ENCODE data around the gene ARAP2.

The ARAP2 gene

DNA sequence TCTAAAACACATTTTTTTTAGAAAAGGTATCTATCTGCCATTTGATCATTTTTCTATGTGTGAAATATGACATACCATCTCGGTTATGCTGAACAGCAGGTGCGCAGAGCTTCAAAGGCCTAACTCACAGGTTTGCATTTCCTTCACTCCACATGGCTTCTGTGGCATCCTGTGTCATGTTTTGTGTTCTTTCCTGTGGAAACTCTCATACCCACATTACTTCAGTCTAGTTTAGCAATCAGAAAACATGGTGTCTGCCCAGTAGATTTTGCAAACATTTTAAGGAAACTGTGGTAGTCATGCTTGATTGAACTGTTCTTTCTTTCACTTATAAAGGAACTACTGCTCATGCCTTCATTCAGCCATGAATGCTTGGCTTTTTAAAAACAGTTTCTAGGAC, 11.3 kb upstream of the ARAP2 start:
- DNase-seq = no peak

DNA sequence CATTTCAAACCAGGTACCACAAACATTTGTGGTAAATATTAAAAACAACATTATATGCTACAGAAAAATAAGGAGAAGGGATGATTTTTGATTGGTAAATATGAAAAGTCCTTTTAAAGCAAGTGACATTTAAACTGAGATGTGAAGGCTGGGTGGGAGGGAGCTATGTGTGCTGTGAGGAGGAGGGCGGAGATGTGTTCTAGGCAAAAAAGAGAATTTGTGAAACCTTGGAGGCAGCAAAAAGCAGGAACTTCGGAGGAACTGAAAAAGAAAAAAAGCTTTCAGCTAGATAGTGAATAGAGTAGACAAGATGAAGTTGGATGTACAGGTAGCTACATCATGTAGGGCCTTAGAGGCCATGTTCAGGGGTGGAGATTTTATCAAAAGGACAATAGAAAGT, 10.1 kb upstream of the ARAP2 start:
- no peak for DNase-seq

DNA sequence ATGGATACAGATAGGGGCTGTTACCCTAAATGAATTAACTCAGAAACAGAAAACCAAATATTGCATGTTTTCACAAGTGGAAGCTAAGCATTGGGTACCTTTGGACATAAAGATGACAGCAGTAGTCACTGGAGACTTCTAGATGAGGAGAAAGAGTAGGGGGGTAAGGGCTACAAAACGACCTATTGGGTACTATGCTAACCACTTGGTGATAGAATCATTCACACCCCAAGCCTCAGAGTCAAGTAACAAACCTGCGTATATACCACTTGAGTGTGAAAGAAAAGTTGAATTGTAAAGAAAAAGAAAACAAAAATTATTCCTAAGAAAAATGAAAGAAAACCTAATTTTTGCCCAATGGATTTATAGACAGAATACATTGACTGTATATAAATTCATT, 7.7 kb upstream of the ARAP2 start:
- DNase-seq = no peak

DNA sequence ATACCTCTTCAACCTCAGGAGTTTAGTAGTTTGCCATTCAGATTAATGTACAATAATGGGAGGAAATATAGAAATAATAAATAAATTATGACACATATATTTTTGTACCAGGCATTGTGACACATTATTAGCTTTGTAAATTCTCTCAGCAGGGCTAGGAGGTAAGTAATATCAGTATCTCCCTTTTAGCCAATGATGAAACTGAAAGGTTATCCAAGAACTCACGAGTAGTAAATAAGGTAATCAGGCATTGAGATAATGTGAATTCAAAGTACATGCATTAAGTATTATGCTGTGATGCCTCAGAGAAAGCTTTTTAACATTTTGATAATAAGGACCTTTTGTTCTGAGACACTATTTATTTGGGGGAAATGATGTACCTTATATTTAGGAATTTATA, 5.3 kb upstream of the ARAP2 start:
- no peak for DNase-seq

DNA sequence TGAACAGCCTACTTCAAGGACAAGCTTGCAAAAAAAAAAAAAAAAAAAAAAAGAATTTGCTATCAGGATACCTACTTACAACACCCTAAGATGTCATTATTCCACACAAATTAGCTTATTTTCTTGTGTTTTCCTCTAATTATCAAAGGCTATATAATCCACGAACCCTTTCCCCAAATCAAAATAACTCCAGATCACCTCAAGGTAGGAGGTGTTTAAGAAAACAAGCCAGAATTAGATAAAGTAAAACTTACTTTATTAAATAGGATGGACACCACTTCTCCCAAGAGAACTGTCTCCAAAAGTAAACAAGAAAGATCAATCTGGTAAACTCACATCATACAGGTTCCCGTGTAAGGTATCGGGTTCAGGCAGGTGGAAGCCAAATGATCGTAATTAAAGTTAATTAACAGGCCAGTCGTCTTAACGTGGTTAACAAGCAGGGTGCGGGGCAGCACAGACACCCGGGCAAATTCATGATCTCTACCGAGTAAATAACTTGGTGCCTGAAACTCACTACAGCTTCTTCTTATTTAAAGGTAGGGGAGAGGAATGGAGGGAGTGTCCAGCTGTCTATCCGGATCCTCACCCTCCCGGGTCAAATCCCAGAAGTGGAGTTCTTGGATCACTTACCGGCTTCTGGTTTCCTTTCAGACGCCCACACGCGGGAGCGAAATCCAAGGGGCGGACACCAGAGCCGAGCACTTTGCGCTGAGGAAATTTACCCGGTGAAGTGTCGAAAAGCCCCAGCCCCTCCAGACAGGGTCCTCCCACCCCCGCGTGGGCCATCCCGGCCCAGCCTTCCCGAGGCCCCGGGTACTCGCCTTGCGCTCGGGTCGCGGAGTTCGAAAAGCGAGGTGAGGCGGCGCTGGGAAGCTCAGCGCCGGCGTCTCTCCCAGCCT, 708 bp downstream of the ARAP2 start:
- no peak for DNase-seq

DNA sequence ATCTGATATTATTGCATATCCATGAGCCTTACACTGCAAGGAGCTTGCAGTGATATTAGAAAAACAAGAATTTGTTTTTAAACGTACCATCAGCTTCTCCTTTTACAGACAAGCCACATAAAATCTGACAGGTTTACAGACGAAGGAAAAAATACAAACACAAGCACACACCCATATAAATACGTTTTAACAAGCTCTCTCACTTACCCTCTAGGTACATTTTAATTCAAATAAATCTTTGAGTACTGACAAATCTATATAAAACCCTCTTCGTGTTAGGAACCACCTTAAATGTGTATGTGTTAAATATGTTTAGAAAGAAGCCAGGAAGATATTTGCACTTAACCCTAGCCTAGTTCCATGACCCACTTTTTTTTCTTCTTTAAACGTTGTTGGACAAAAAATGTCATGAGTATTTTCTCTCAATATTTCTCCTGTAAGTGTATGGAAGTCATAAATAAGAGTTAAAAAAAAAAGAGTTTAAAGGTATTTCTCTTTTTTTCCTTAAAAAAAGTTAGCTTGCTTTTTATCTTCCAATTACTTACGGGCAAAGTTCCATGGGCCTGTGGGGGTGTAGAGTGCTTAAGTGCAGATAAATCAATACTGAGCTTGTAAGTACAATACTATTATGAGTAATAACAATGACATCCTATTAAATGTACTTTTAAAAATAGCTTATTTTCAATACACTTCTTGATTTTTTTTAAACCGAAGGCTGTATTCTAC, 1.5 kb downstream of the ARAP2 start:
- no peak for DNase-seq

DNA sequence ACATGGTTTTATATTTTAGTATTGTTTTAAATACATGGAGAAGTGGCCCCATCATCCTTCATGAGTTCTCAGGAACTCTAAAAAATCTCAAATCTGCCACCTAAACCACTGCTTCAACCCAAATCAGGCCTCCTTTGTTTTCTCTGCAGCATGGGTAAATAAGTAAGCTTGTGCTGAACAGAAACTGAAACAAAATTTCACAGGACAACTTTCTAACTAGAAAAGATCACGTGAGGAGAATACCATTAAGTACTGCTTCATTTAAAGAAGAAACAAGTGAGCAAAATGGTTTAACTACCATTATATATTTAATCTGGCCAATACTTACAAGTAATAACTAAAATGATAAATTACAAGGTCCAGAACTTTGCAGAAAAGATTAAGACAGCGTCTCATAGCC, 2.5 kb downstream of the ARAP2 start:
- no peak for DNase-seq

DNA sequence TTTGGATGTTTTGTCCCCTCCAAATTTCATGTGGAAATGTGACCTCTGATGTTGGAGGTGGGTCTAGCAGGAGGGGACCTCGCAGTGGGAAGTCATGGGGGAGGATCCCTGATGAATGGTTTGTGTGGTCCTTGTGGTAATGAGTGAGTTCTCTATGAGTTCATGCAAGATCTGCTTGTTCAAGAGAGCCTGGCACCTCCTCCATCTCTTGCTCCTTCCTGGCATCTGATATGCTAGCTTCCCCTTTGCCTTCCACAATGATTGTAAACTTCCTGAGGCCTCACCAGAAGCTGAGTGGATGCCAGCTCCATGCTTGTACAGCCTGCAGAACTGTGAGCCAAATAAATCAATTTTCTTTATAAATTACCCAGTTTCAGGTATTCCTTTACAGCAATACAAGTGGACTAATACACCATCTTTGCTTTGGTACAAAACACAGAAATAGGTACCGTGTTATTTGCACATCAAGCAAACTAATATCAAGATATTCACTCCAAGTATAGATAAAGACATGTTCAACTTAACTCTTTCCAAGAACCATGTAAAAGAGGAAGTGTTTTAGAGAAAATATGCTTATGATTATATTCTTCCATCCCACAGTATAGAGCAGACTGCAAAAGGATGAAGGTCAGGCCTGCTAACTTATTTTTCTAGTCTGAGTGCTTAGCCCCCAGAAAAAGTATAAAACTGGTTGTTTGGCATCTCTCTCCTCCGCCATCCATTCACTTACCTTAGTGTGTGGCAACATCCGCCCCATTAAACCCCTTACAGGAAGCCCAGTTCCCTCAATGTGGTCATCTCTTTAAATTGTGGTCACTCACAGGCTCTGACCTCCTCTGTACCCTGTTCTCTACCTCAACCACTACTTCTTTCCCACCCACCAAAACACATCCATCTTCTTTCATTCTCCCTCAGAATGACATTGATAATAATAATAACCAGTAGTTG, 6.7 kb downstream of the ARAP2 start:
- DNase-seq = no peak

DNA sequence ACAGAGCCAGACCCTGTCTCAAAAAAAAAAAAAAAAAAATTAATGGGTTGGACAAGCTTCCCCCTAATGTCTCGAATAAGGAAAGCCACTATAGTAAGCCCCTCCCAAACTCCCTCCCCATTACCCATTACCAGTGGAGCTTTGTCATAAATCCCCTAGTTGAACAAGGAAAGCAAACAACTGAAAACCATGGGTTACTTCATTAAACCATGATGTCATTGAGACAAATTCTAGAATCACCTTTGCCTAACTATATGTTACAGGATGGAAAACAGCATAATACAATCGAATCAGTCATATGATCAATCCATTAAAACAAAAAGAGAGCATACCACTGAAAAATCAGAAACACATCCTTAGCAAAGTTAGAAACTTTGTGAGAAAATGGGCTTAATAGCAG, 8.2 kb downstream of the ARAP2 start:
- DNase-seq = no peak

DNA sequence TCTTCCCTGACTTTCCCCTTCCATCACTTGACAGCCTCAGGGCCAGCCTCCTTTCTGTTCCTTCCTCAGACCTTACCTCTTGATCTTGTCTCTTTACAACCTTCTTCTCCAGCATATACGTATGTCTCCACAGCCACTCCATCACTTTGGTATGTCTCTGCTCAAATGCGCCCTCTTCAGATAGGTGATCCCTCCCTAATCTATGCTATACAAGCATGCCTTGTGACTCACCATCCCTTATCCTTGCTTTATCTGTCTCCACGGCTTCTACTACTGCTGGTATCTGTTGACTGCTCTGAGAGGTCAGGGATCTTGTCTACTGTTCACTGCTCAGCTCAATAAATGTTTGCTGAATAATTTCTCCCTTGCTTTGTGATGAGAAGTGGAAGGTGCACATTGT, 9.0 kb downstream of the ARAP2 start:
- no peak for DNase-seq

DNA sequence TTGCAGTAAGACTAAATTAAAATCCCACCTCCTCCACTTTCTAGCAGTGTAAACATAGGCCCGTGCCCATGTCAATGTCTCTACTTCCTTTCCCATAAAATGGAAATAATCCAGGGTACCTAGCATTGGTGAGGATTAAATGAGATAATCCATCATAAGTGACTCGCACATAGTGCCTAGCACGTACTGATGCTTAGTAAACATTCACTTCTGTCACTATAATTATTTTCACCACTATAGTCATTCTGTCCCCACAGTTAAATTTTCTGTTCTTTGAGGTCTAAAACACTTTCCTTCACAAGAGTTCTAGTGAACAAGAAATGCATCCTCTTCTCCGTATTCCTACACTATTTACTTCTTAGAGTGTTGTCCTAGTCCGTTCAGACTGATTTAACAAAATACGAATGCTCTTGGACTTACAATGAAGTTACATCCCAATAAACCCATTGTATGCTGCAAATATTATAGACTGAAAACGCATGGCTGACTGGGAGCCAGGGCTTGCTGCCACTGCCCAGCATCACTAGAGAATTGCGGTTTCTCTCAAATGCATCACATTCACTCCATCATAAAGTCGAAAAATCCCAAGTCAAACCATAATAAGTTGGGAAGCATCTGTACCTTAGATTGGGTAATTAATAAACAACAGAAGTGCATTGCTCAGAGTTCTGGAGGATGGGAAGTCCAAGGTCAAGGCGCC, 10.6 kb downstream of the ARAP2 start:
- no peak for DNase-seq

DNA sequence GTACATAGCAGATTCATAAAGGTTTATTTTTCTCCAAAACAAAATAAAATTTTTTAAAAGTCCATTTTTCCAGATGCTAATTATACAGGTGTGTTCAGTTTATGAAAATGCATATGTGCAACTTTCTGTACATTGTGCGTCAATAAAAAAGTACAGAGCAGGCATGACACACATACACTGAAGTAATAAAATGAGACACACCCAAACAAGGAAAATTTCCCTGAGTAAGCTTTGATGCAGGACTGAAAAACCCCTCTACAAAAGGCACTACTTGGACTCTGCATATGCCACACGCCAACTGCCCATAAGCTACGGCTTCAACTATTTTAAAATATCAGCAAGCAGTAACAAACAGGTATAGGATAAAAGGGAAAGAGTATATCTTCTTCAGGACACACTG, 13.8 kb downstream of the ARAP2 start:
- DNase-seq = no peak

DNA sequence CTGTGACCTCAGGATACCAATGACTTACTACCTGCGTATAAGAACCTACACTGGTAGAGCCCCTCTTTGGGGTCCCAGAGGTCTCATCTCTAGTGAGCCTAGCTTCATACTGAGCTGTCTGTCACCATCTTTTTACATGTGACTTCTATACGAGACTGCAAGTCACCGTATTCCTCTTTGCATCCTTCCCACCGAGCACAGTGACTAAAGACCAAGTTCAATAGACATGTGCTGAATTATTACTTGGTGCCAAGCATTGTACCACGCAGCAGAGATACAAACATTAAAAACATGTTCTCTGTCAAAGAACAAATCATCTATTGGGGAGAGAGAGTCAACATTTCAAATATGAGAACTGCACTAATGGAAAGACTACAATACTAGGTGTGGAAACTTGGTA, 16.4 kb downstream of the ARAP2 start:
- DNase-seq = no peak

DNA sequence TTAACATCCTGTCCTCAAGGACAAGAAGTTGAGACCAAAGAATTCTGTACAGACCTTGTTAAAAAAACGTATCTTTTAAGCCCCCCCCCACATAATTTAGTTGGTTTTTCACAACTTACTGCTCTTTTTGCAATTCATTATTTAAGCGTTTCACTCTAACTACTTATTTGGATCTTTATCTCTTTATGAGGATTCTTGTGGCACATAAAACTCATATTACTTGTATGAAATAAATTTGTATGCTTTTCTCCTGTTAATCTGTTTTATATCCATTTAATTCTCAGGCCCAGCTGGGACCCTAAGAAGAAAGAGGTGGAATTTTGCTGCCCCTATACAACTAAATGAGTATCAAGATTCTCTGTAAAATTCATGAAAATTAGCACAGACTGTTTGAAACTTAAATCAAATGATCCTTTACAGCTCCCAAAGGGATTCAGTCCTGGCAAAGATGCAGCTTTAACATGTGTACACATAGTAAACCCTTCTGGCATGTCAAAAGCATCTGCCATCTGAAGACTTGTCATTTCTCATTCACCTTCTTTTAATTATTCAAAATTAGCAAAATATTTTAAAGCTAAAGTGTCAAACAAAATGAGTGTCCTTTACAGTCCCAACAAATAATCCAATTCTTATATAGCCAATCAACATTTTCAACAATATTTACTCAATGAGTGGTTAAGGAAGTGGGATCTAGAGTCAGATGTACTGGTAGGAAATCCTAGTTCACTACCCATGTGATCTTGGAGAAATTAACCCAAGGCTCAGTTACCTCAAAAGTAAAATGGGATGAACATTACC, 17.7 kb downstream of the ARAP2 start:
- no peak for DNase-seq

DNA sequence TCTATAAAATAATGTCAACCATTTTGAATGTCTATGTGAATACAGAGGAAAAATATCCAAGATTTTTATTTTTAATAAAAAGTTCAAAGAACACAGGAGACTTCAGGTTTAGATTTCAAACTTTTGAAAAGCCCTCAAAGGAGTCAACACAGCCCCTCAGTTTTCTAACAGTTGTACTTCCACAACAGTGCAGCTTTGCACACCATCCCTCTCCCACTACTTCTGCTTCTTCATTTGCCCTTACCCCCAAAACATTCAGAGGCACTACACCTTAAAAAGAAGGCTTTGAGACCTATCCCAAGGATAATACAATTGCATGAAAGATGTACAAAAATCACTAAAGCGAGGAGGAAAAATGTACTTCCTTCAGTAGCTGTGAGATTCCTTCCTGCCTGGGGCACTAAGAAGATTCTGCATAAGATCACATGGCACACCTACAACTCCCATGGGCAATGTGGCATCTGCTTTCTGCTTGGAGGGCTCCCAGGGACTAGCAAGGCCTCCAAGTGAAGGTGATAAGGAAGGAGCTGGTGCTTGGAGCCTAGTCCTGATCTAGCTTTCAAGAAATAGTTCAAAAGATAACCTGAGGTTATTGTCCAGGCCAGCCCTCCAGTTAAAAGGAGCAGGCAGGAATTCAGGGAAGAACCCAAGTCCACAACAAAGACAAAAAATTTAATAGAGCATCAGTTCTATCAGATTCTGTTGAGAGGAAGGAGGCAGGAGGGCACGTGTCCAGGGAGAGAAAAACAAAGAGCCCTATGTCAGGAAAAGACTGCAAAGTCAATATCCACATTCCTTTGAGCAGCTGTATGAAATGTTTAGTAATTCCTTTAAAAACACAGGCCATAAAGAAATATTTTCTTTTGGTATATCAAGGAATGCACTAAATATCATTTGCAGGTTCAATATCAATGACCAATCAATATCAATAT, 19.1 kb downstream of the ARAP2 start:
- no peak for DNase-seq

DNA sequence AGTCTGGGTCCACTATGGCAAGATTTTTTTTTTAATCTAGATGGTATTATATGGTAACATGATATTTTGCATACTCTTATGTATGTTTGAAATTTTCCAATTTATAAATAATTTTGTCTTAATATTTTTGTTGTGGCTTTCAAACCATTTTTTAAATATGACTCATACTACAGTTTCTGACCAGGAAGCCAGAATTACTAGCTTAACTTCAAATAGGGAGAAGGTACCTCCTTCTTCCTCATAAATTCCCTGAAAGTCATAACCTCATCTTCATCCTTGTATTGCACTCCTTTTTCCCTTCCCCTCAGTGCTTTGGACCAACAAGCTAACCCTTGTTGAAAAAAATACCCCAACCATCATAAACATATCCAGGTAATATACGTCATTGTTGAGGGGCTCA, 21.6 kb downstream of the ARAP2 start:
- no peak for DNase-seq

DNA sequence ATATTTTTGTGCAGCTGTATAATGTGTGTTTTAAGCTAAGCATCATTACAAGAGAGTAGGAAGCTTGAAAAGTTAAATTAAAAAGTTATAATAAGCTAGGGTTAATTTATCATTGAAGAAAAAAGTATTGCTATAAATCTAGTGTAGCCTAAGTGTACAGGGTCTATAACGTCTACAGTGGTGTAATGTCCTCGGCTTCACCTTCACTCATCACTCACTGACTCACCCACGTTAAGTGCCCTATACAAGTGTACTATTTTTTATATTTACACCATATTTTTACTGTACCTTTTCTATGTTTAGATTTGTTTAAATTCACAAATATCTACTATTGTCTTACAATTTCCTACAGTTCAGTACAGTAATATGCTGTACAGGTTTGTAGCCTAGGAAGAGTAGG, 23.5 kb downstream of the ARAP2 start:
- no peak for DNase-seq

DNA sequence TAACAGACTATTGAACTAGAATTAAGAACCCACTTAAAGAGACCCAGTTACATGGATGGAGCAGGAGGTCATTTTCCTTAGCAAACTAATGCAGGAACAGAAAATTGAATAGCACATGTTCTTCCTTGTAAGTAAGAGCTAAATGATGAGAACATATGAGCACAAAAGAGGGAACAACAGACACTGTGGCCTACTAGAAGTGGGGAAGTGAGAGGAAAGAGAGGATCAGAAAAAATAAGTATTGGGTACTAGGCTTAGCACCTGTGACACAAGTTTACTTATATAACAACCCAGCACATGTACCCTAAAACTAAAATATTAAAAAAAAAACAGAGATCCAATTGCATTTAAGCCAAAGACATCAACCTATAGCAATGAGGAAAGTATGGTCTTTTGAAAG, 26.2 kb downstream of the ARAP2 start:
- DNase-seq = no peak

DNA sequence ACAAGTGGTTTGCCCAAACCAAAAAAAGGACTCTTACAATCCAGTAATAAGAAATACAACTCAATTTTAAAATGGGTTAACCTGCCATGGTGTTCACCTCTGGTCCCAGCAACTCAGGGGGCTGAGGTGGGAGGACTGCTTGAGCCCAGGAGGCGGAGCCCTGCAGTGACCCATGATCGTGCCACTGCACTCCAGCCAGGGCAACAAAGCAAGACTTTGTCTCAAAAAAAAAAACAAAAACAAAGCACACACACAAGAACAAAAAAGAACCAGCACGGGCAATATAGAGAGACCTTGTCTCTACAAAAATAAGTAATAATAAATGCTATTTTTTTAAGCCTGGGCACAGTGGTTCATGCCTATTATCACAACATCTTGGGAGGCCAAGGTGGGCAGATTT, 28.7 kb downstream of the ARAP2 start:
- no peak for DNase-seq

DNA sequence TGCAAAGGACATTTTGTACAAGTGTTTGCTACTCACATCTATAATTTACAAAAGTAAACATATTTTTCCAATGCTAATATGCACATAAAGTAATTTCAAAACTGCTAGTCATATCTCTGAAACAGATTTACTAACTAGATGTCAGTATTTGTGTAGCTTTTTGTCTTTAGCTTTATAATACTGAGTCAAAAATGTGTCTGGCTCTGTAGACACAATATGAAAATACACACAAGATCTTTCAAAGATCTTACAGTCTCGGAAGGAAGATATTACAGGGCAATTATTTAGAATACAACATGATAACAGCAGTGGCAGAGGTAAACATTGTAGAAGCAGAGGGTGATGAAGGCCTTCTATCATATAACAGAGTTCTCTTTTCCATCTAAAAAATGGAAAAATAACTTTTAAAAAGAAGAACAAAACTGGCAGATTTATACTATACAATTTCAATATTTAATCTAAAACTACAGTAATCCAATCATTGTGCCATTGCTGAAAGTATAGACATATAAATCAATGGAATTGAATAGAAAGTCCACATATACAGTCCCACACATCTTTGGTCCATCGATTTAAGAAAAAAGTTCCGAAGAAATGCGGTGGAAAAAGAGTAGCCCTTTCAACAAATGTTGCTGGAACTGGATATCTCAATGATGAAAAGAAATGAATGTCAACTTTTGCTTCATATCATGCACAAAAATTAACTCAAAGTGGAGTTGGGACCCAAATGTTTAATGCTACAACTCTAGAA, 29.4 kb downstream of the ARAP2 start:
- no peak for DNase-seq
